Sigmoid colon (tissue), 4 donors: ENCODE measurements around the gene DMRT1.

Source experiments
- CTCF ChIP-seq, 4 experiments: fragments of 450-650 bp in 3 of 4; fragments of 200-600 bp in 1 of 4; IDR thresholded peaks; one replicate each; pipeline ENCODE4 v1.5.1; 2016 to 2019; ENCODE audit warnings: antibody characterized with exemption in 4 of 4, mild to moderate bottlenecking in 3 of 4, moderate library complexity in 2 of 4
- EP300 ChIP-seq, 4 donors: sonication (generic); formaldehyde crosslinking; IDR thresholded peaks; one replicate each; pipeline ENCODE4 v1.6.1; 2017; ENCODE audit warnings: antibody characterized with exemption in 4 of 4
- POLR2A ChIP-seq, 2 donors: fragments of 450-650 bp; IDR thresholded peaks; one replicate each; pipeline ENCODE4 v1.6.1; 2016; ENCODE audit warnings: antibody characterized with exemption in 2 of 2, mild to moderate bottlenecking in 2 of 2, moderate library complexity in 2 of 2

- no peak for TF ChIP-seq CTCF (IDR thresholded peaks at IDR 0.05)
- no peak for TF ChIP-seq EP300 (IDR thresholded peaks at IDR 0.05)
- TF ChIP-seq POLR2A (IDR thresholded peaks at IDR 0.05) = no peak
Observed at GRCh38 chr9:971901-972500, 130.5 kb downstream of the DMRT1 start.
